Body of pancreas (tissue), 4 donors: ENCODE results near the gene RPL12. TPM values are rescaled to one million over a fixed set of nuclear protein-coding genes. Genes with fewer than 3 reads are reported as not detected.
A peak's percentile ranks its signal among the peaks of the same experiment; 100 is the strongest.

Experiments
- ATAC-seq: fragments of 150-250 bp; one replicate; pipeline ENCODE4 v1.9.1; 2016
- DNase-seq, 4 donors: peaks; one replicate each; pipeline ENCODE4 v3.0.0-alpha.2; 2019
- H3K27ac ChIP-seq, 4 donors: fragments of 200-600 bp; sonication (generic); 1 replicate in 3 of 4; 2 replicates in 1 of 4; pipeline versions ENCODE4 v1.5.1 to v1.6.1; 2016 to 2019; ENCODE audit warnings: mild to moderate bottlenecking in 1 of 4, mixed read lengths in 1 of 4, moderate library complexity in 1 of 4
- H3K27me3 ChIP-seq, 2 donors: fragments of 200-600 bp; sonication (generic); one replicate each; pipeline ENCODE4 v1.6.0; 2016; ENCODE audit warnings: mild to moderate bottlenecking in 1 of 2
- H3K36me3 ChIP-seq, 2 donors: fragments of 200-600 bp; sonication (generic); replicated peaks in 1 of 2; 2 replicates each; pipeline ENCODE4 v1.5.1; 2016; ENCODE audit warnings: low read depth in 2 of 2; ENCODE audit not compliant: insufficient read depth in 1 of 2
- H3K4me1 ChIP-seq: fragments of 200-600 bp; sonication (generic); one replicate; pipeline ENCODE4 v1.6.0; 2016
- H3K4me3 ChIP-seq, 2 donors: fragments of 200-600 bp; sonication (generic); 1 replicate in 1 of 2; 2 replicates in 1 of 2; pipeline ENCODE4 v1.5.1; 2016 to 2019
- H3K9me3 ChIP-seq, 3 donors: fragments of 200-600 bp; sonication (generic); 1 replicate in 2 of 3; 2 replicates in 1 of 3; pipeline ENCODE4 v1.5.1; 2016
- POLR2A ChIP-seq, 3 donors: fragments of 450-650 bp; IDR thresholded peaks; one replicate each; pipeline ENCODE4 v1.6.1; 2016; ENCODE audit warnings: antibody characterized with exemption in 3 of 3, mild to moderate bottlenecking in 2 of 3
- WGBS, 2 donors: methylation state at CpG; one replicate each; pipeline ENCODE4 v1.1.5; 2017; 5-methylcytosine and 5-hydroxymethylcytosine counted together
- intact Hi-C: fragments of 100-400 bp; cut with DNase I; formaldehyde crosslinking; loops from one replicate; pipeline ENCODE4 v1.15.1; 2023
- total RNA-seq, 2 donors: library from RNA; depleted of rRNA; stranded (reverse); fragments of >200 nt; gene quantifications; one replicate each; pipeline ENCODE4 v1.1.0, GENCODE V29; 2016
- TF ChIP-seq, protein P1 (sequence below), 7 experiments: fragments of 450-650 bp in 4 of 7; fragments of 200-600 bp in 3 of 7; sonication (generic) in 3 of 7; IDR thresholded peaks; one replicate each; pipeline ENCODE4 v1.5.1; 2016 to 2019; ENCODE audit warnings: antibody characterized with exemption in 7 of 7

The RPL12 gene
- total RNA-seq, 2 donors from 2014 or later: 994 to 1,261 TPM

DNA sequence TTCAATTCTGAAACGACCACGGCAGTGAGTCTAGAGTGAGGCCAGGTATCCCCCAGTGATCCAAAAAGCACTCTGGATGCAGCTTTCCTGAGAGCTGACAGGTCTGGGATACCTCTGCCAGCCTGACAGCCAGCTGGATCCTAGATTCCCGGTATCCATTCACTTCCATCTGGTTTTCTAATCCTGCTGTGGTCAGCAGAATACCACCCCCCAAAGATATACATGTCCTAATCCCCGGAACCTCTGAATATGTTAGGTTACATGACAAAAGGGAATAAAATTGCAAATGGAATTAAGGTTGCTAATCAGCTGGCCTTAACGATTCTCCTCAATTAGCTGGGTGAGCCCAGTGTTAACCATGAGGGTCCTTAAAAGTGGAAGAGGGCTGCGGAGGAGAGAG, 28.4 kb downstream of the RPL12 start:
- Histone ChIP-seq H3K4me3 (no peak overlapping the region), H3K36me3 (no peaks in the 10 kb centered on the region), H3K4me1 (peaks cover 41% of the 10 kb centered on the region), H3K27me3 (no peaks in the 10 kb centered on the region), H3K9me3 (no peaks in the 10 kb centered on the region), H3K27ac (no peak overlapping the region)
- TF ChIP-seq, protein P1, sequence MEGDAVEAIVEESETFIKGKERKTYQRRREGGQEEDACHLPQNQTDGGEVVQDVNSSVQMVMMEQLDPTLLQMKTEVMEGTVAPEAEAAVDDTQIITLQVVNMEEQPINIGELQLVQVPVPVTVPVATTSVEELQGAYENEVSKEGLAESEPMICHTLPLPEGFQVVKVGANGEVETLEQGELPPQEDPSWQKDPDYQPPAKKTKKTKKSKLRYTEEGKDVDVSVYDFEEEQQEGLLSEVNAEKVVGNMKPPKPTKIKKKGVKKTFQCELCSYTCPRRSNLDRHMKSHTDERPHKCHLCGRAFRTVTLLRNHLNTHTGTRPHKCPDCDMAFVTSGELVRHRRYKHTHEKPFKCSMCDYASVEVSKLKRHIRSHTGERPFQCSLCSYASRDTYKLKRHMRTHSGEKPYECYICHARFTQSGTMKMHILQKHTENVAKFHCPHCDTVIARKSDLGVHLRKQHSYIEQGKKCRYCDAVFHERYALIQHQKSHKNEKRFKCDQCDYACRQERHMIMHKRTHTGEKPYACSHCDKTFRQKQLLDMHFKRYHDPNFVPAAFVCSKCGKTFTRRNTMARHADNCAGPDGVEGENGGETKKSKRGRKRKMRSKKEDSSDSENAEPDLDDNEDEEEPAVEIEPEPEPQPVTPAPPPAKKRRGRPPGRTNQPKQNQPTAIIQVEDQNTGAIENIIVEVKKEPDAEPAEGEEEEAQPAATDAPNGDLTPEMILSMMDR (IDR thresholded peaks at IDR 0.05): no peak
- TF ChIP-seq POLR2A (IDR thresholded peaks at IDR 0.05): no peak
- ATAC-seq (no peak), DNase-seq (no peak)
- intact Hi-C loops: no loop called here
- 36 to 37% methylated on average over 6 of the region's 6 CpGs for WGBS, 2 donors

GRCh38 chr9:127422133-127422782, 28.9 kb downstream of the RPL12 start:
- no peak for TF ChIP-seq POLR2A (IDR thresholded peaks at IDR 0.05)
- TF ChIP-seq, protein P1 (IDR thresholded peaks at IDR 0.05): no peak
- Histone ChIP-seq H3K4me3 (no peak overlapping the region), H3K27ac (no peak overlapping the region), H3K27me3 (no peaks in the 10 kb centered on the region), H3K4me1 (peaks cover 41% of the 10 kb centered on the region), H3K36me3 (no peaks in the 10 kb centered on the region), H3K9me3 (no peaks in the 10 kb centered on the region)
- ATAC-seq (no peak), DNase-seq (no peak)
- WGBS, 2 donors: 79 to 94% methylated on average over 8 to 10 of the region's 10 CpGs
- intact Hi-C loops: no loop called here

GRCh38 chr9:127421057-127421456, 30.1 kb downstream of the RPL12 start:
- H3K4me3 ChIP-seq: no peak overlapping the region
- no peak for ATAC-seq
- H3K27me3 ChIP-seq: no peaks in the 10 kb centered on the region
- peak in 3 of 4 donors; percentile 43 to 58 (median 48) for DNase-seq
- H3K36me3 ChIP-seq: no peaks in the 10 kb centered on the region
- TF ChIP-seq, protein P1 (IDR thresholded peaks at IDR 0.05): no peak
- no peak for TF ChIP-seq POLR2A (IDR thresholded peaks at IDR 0.05)
- WGBS, 2 donors: 44 to 46% methylated on average over 7 of the region's 7 CpGs
- H3K27ac ChIP-seq: peak overlapping the region in 1 of 4 donors; percentile 46
- H3K9me3 ChIP-seq: no peaks in the 10 kb centered on the region
- peaks cover 36% of the 10 kb centered on the region for H3K4me1 ChIP-seq
- intact Hi-C loops: no loop called here

DNA sequence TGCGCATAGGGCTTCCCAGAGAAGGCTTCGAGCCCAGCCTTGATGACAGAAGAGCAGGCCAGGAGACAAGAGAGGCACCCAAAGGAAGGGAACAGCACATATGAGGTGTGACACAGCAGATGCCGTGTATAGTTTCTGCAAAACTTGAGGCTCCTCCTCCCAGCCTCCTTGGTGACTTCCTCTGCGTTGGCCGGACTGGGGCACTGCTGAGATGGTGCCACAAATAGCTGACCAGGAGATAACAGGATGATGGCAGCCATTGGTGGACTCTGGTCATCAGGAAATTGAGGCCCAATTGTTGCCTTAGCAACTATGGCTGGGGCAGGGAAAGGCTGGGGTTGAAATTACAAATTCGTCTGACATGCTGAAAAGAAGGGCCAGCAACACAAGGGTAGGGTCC, 31.9 kb downstream of the RPL12 start:
- WGBS, 2 donors: 88 to 91% methylated on average over 6 of the region's 6 CpGs
- ATAC-seq (no peak), DNase-seq (no peak)
- Histone ChIP-seq H3K4me3 (no peak overlapping the region), H3K4me1 (peaks cover 24% of the 10 kb centered on the region), H3K36me3 (no peaks in the 10 kb centered on the region), H3K27ac (no peak overlapping the region), H3K27me3 (no peaks in the 10 kb centered on the region), H3K9me3 (no peaks in the 10 kb centered on the region)
- intact Hi-C loops: no loop called here
- TF ChIP-seq, protein P1 (IDR thresholded peaks at IDR 0.05): no peak
- TF ChIP-seq POLR2A (IDR thresholded peaks at IDR 0.05): no peak

GRCh38 chr9:127418037-127418471, 33.2 kb downstream of the RPL12 start:
- ATAC-seq (peak; percentile 34), DNase-seq (peak in 1 of 4 donors; percentile 30)
- no peaks in the 10 kb centered on the region for H3K9me3 ChIP-seq
- no peaks in the 10 kb centered on the region for H3K27me3 ChIP-seq
- WGBS, 2 donors: 67 to 100% methylated on average over 1 to 12 of the region's 12 CpGs
- intact Hi-C loops: no loop called here
- peaks cover 20% of the 10 kb centered on the region for H3K4me1 ChIP-seq
- H3K27ac ChIP-seq: no peak overlapping the region
- TF ChIP-seq POLR2A (IDR thresholded peaks at IDR 0.05): no peak
- TF ChIP-seq, protein P1 (IDR thresholded peaks at IDR 0.05): peak in 2 of 7 experiments; percentile 11 to 17
- no peaks in the 10 kb centered on the region for H3K36me3 ChIP-seq
- H3K4me3 ChIP-seq: no peak overlapping the region
